ENCODE measurements around the gene IPO13.

IPO13 gene

GRCh38 chr1:43984855-43985254, 38.1 kb downstream of the IPO13 start:
- DNase-seq (ENCODE audit: extremely low read depth in 1 of 2, low read depth in 1 of 2), result no peak

DNA sequence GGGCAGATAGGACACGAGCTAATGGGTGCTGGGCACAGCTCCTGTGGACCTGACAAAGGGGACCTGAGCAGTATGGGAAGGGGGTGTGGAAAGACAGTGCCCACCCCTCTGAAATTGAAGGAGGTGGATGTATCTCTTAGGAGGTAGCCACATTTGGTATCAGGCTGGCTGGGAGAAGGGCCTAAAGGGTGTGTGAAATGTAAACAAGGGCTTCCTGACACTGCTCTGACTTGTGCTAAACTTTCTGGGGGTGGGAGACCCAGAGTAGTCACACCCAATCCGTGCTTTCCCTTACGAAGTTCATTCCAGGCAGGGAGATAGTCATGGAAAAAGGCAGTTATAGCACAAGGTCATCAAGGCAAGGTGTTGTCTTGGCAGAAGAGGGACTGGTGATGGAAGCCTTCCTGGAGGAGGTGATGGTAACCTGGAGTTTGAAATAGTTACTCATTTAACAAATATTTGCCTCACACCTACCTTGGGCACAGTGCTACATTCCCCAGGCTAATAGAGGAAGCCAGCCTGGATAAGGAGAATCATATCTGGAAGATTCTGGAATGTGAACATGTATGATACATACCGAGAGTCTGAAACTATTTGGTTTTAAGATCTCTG, 39.3 kb downstream of the IPO13 start:
- no peak for DNase-seq (ENCODE audit: extremely low read depth in 1 of 2, low read depth in 1 of 2)

DNA sequence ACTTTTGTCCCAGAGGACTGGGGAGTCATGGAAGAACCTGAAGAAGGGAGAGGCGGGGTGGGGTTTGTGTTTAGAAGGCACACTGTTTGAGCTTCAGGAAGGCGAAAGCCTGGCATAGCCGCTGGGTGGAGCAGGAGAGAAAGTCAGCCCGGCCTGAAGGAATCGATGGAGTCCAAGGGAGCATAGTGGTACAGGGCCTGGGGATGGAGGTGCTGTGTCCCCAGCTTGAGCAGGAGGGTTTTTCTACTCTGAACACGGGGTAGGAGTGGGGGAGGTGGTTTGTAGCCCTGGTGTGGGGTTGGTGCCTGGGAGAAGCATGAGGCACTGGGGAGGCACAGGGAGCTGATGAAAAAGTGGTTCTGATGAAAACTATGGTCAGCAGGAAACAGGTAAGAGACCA, 40.0 kb downstream of the IPO13 start:
- DNase-seq (ENCODE audit: extremely low read depth in 1 of 2, low read depth in 1 of 2), result no peak

- DNase-seq (ENCODE audit: extremely low read depth in 1 of 2, low read depth in 1 of 2), result no peak
Measured at GRCh38 chr1:43987159-43987902, 40.6 kb downstream of the IPO13 start.

- DNase-seq (ENCODE audit: extremely low read depth in 1 of 2, low read depth in 1 of 2), result no peak
Measured at GRCh38 chr1:43990271-43991199, 43.8 kb downstream of the IPO13 start.

- DNase-seq (ENCODE audit: extremely low read depth in 1 of 2, low read depth in 1 of 2), result no peak
Measured at GRCh38 chr1:43991200-43991475, 44.4 kb downstream of the IPO13 start.

DNA sequence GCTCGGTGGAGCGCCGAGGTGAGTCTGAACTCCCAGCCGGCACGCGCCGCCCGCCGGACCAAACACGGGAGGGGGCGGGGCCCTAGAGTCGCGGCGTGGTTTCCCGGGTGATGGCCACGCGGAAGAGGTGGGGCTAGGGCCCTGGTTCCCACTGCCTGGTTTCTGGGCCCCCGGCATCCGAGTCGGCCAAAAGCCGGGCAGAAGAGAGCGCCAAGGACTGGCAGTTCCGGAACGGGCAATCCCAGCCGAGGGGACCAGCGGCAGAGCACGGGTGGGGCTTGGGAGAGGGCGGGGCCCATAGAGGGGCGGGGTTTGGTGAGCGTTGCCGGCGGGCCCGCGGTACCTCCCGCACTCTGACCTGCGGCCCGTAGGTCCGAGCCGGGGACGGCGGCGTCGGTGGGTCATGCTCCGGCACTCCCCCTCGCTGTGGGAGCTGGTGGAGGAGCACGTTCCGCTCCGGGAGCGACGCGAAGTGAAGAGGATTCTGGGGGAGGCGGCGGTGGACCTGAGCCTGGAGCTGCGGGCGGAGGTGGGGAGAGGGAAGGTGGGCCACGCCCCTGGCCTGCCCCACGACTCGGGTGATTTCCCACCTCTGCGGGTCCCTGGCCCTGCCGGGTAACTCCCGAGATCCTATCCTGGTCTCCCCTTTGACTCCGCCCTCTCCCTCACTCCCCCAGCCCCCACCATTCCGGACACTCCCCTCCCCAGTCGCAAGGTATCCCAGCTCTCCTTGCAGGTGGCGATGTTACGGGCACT, 44.9 kb downstream of the IPO13 start, which contains the start of gene CCDC24:
Gene CCDC24 (plus strand): TSS at position 124 of the 756 bp plus-strand sequence. CDS start 280 bp downstream, at position 404.
- DNase-seq (ENCODE audit: extremely low read depth in 1 of 2, low read depth in 1 of 2), result peak; percentile 57 to 72

GRCh38 chr1:43992232-43992995, 45.7 kb downstream of the IPO13 start:
- no peak for DNase-seq (ENCODE audit: extremely low read depth in 1 of 2, low read depth in 1 of 2)

DNA sequence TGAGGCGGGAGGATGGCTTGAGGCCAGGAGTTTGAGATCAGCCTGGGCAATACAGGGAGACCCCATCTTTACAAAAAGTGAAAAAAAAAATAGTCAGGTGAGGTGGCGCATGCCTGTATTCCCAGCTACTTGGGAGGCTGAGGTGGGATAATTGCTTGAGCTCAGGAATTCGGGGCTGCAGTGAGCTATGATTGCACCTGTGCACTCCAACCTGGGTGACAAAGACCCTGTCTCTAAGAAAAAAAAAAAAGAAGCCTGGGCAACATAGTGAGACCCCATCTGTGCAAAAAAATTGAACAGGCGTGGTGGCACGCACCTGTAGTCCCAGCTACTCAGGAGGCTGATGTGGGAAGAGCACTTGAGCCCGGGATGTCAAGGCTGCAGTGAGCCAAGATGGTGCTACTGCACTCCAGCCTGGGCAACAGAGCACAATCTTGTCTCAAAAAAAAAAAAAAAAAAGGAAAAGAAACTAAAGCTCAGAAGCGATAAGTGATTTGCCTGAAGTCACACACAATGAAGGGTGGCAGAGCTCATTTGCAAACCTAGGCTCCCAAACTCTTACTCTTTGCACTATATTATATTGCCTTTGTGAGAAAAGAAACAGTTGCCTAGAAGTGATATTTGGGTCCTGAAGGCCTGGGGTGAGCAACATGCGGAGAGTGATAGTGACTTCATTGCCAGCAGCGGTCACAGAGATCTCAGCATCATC, 46.6 kb downstream of the IPO13 start:
- no peak for DNase-seq (ENCODE audit: extremely low read depth in 1 of 2, low read depth in 1 of 2)

- no peak for DNase-seq (ENCODE audit: extremely low read depth in 1 of 2, low read depth in 1 of 2)
Measured at GRCh38 chr1:43994071-43994470, 47.3 kb downstream of the IPO13 start.

- no peak for DNase-seq (ENCODE audit: extremely low read depth in 1 of 2, low read depth in 1 of 2)
Measured at GRCh38 chr1:43994794-43995790, 48.3 kb downstream of the IPO13 start.

GRCh38 chr1:43995984-43996732, 49.4 kb downstream of the IPO13 start:
- no peak for DNase-seq (ENCODE audit: extremely low read depth in 1 of 2, low read depth in 1 of 2)

DNA sequence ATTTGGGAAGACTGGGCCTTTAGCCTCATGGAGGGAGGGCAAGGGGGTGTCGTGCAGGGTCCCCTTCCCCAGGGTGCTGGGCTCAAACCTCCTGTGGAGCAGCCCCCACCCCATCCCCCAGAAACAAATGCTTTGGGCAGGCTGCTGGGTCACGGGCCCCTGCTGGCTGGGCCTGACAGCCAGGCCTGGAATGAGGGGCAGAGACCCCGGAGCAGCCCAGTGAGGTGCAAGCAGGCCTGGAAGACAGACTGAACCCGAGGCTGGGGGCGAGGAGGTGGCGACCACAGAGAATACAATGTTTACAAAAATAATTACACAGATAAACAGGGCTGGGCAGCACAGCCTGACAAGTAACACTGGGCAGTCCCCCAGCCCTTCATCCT, 50.0 kb downstream of the IPO13 start:
- DNase-seq (ENCODE audit: extremely low read depth in 1 of 2, low read depth in 1 of 2), result no peak

DNA sequence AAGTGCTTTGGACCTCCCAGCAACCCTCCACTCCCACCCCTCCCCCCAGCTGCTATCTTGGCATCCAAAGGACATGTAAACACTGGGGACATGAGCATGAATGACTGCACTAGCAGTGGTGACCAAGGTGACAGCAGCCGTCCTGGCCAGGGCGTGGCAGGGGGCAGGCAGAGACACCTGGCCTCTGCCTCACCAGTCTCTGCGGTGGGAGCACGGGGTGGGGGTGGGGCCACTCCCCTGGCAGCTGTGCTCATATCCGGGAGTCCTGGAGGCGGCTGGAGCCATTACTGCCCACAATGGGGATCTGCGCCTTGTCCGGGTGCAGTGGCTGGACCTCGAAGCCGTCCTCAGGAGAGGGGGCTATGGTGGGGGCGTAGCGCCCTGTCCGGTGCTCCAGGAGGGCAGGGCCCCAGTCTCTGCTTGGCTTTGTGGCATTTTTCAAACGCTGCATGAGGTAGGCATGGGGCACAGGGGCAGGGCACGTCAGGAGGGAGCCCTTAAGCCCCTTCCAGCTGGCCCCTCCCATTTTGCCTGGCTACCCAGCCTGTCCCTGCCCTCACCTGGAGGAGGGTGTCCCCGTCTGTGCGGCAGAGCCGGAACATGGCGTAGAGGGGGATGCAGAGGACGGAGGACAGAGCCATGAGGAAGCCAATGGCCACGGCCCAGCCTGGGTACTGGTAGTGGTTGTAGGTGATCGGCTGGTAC, 50.7 kb downstream of the IPO13 start:
- no peak for DNase-seq (ENCODE audit: extremely low read depth in 1 of 2, low read depth in 1 of 2)

DNA sequence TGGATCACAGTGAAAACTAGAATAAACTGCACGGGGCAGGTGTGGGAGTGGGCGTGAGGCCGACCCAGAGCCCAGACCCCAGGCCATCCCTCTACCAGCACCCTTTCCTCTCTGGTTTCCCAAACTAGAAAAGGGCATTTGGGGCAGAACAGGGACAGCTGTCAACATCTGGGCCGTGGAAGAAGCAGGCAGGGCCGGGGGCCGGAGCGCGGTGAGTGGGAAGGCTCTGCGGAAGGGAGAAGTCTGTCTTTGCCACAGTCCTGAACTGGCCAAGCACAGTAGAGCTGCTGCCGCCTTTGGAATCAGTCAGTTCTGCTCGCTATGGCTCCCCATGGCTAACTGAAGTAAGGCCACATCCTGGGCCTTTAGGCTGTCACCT, 51.2 kb downstream of the IPO13 start:
- no peak for DNase-seq (ENCODE audit: extremely low read depth in 1 of 2, low read depth in 1 of 2)

DNA sequence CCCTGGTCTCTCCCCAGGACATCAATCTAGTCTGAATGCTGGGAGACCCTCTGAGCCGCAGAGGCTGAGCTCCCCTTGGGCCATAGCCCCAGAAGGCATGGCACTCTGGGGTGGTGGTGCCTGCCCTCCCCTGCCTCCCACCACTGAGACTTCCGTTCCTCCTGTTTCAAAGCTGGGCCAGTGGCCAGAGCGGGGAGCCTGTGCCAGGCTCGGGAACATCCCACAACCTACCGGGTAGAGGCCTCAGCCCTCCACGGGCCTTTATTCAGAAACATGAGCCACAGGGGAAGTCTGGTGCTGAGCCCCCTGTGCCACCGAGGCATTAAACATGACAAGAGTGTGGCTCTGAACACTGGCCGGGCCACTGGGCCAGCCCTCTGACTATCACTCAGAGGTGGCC, 52.7 kb downstream of the IPO13 start:
- no peak for DNase-seq (ENCODE audit: extremely low read depth in 1 of 2, low read depth in 1 of 2)

DNA sequence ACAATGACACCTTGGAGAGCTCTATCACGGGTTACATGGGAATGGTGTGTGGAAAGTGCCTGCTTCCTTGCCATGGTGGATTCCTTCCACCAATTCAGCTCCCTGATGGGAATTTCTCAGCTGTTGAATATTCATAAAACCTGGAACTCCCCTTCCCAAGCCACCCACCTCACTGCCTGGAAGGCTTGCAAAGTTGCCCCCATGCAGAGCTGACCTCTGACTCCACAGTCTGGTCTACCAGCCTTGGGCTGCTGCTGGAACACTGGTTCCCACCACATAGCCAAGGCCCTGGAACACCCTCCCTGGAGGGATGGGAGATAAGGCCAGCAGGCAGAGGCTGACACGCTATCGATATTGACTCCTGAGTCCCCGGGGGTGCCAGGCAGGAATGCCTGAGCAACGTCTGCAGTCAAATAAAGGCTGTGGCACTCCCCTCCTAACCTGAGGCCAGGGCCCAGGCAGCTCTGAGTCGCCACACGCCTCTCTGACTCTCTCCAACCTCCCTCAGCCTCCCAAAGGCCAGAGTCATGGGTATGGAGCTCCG, 53.4 kb downstream of the IPO13 start:
- no peak for DNase-seq (ENCODE audit: extremely low read depth in 1 of 2, low read depth in 1 of 2)
